GM18873 (cell line): ENCODE measurements around the gene PARVB.

ENCODE experiments used
- ATAC-seq: cut with Tn5 transposase; IDR thresholded peaks from one replicate; pipeline ENCODE4 v1.9.1; 2021; ENCODE audit warnings: mild to moderate bottlenecking, moderate library complexity, moderate number of reproducible peaks; ENCODE audit not compliant: unreplicated experiment, low FRiP score

The PARVB gene

DNA sequence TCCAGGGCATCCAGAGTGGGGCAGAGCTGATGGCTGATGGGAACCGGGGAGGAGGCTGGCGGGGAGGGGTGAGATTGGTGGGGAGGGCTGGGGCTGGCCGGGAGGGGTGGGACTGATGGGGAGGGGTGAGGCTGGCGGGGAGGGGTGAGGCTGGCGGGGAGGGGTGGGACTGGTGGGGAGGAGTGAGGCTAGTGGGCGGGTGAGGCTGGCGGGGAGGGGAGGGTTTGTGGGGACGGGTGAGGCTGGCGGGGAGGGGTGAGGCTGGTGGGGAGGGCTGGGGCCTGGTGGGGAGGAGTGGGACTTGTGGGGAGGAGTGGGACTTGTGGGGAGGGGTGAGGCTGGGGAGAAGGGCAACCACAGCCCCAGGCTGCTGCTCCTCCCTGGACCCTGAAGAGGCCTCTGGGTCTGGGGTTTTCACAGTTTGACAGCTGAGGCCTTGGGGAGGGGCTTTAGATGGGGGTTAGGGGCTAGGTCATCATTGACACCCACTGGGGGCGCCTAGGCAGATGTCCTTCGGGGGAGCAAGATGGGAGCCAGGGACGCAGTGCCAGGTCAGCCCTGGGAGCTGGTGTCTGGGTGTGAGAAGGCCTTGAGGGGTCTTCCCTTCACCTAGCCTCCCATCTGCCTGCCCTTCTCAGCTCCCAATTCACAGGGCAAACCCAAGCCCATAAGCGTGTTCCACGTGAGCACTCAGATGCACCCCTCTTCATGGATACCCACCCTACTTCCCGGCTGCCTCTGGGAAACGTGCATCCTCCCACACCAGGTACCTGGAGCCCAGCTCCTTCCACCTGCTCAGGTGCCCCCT, 183.3 kb downstream of the PARVB start:
- ATAC-seq, result no peak

DNA sequence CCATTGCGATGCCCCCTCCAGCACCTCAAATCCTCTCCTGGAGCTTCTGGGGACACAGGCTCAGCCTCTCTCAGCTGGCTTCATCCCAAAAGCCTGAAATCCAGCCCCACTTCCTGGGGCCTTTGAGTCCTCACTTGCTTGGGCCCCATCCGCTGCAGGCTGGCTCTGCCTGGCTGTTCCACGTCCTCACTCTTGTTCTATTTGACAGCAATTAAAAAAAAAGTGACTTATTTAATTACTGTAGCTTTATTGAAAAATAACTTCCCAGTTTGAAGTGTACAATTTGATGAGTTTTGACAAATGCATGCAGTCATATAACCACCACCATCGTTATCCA, 183.8 kb downstream of the PARVB start:
- ATAC-seq, result no peak

DNA sequence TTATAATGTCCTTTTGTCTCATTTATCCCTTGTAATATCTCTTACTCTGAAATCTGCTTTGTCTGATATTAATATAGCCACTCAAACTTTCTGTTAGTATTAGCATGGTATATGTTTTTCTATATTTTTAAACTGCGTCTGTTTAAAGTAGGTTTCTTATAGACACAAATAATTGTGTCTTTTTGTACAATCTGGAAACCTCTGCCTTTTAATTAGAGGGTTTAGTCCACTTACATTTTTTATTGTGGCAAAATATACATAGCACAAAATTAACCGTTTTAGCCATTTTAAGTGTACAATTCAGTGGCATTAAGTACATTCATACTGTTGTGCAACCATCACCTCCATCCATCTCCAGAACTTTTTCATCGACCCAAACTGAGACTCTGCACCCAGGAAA, 185.2 kb downstream of the PARVB start:
- no peak for ATAC-seq

DNA sequence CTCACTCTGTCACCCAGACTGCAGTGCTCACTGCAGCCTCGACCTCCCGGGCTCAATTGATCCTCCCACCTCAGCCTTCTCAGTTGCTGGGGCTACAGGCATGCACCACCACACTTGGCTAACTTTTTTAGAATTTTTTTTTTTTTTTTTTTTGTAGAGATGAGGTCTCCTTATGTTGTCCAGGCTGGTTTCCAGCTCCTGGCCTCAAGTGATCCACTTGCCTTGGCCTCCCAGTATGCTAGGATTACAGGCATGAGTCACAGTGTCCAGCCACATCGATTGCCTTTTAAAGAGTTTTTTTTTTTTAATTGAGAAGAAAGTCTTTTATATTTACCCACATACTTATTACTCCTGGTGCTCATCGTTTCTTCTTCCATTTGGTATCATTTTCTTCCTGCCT, 186.6 kb downstream of the PARVB start:
- no peak for ATAC-seq

DNA sequence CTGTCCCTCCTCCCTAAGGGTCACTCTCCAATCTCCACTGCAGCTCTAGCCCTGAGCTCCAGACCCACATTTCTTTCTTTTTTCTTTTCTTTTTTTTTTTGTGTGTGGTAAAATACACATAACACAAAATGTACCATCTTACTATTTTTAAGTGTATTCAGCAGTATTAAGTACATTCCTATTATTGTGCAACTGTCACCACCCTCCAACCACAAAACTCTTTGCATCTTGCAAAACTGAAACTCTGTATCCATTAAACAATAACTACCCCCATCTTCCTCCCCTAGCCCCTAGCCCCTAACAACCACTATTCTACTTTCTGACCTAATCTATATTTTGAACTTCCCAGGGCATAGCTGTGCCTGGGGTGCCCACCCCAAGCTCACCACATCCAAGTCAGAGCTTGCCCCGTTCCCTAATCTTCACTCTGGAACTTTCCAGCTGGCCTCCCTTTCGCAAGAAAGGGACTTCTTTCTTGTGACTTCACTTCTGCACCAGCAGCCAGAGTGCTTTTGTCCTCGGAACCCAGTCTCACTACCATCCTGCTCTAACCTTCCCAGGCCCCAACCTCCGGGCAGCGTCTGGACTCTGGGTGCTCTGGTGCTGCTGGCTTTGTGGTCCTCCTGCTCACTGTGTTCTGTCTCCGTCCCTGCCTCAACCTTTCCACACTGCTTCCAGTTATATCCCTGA, 187.3 kb downstream of the PARVB start:
- ATAC-seq, result no peak

DNA sequence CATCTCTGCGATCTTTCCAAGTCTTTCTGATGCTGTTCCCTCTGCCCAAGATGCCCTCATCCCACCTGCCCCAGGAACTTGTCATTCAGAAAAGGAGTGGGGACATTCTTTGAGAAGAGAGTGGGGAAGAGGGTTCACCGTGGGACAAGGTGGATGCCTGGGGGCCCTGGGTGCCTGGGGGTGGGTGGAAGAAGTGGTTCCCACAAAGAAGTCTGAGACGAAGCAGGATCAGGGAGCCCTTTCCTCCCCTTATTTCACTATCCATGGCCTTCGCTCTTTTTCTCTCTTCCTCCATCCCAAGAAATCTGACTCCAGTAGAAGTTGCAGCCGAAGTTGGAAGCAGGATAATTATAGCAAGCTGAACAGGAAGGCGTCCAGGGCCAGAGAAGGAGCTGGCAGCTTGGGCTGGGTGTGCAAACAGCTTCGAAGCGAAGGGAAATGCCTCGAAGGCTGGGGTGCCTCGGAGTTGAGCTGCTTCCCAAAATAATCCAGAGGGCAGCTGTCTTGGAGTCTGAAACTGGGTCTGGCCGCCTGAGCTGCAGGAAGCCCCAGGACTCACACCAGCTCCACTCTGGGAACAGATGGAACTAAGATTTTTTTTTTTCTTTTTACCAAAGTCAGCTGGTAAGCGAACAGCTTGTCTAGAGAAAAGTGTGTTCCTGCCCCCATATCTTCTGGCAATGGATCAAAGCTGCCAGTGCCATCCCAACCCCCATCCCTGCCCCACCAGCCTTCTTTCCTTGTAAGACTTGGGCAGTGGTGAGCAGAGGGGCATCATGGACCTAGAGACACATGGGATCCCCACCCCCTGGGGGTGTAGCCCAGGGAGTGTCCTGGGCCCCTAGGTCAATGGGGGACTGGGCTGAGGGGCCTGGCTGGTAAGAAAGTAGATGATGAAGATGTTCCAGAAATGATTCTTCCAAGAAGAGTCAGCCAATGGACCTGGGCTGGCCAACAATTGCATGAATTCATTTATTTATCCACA, 188.1 kb downstream of the PARVB start:
- no peak for ATAC-seq

DNA sequence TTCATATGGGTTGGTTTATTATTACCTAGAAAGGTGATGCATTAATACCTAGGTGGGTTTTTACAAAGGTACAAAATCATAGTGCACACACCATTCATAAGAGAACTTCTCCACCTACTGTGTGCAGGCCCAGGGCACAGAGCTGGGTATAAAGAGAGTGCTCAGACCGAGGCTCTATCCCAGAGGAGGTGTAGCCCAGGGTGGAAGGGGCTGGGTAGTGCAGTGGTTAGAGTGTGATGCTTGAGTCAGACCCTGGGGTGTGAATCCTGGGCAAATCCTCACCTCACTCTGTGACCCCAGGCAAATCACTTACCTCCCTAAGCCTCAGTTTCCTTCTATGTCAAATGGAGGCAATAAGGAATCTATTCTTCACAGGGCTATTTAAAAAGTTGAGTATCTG, 188.8 kb downstream of the PARVB start:
- ATAC-seq, result no peak

DNA sequence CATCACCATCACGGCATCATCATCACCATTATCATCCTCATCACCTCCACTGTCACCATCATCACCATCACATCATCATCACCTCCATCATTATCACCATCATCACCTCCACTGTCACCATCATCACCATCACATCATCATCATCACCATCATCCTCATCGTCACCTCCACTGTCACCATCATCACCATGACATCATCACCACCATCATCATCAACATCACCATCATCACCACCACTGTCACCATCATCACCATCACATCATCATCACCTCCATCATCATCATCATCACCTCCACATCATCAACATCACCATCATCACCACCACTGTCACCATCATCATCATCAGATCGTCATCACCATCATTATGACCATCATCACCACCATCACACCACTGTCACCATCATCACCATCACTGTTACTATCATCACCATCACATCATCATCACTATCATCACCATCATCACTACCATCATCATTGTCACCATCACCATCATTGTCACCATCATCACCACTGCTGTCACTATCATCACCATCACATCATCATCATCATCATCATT, 189.5 kb downstream of the PARVB start:
- no peak for ATAC-seq

DNA sequence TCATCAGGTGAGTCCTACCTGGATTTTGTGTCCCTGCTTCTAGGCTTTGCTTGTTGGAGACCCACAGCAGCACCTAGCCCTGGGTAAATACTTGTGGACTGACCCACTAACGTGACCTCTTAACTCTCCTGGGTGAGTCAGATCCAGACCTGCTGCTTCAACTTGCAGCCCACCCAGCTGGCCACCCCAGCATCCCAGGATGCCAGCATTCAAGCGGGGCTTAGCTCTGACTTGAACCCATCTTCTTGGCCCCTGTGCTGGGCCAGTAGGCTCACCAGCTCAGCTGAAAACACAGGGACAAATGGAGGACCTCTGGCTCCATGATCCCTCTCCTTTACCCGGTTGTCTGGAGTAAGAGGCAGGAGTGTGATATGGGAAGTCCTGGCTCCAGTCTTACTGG, 190.1 kb downstream of the PARVB start:
- no peak for ATAC-seq

DNA sequence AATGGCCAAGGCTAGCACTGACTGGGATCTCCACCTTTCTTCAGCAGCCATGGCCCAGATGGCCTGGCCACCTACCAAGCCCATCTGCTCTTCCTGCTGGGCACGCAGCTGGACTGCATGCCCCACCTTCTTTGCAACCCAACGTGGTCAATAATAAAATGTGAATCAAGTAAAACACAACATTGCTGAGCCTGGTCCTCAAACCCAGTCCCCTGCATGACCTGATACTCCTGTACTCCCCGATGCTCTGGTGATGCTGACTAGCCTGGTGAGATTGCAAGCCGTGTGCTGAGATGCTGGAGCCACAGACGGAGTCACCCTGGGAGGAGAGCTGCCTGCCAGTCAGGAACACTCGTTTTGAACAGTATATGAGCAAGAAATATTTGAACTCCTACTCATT, 190.7 kb downstream of the PARVB start:
- no peak for ATAC-seq

DNA sequence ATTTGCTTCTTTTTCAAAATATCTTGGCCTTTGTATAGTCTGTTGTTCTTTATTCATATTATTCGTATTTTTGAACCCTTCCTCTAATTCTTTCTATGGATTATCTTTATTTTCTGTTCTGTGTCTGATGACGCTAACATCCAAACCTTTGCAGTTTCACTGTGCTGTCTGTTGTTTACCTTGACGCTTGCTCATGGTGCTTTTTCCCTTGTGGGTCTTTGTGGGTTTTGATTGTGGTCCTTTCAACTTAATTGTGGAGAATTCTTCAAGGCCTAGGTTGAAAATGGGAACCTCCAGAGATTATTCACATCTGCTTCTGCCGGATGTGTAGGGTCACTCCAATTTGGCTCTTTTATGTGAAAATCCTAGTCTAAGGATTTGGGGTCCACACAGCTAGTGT, 191.2 kb downstream of the PARVB start:
- no peak for ATAC-seq

DNA sequence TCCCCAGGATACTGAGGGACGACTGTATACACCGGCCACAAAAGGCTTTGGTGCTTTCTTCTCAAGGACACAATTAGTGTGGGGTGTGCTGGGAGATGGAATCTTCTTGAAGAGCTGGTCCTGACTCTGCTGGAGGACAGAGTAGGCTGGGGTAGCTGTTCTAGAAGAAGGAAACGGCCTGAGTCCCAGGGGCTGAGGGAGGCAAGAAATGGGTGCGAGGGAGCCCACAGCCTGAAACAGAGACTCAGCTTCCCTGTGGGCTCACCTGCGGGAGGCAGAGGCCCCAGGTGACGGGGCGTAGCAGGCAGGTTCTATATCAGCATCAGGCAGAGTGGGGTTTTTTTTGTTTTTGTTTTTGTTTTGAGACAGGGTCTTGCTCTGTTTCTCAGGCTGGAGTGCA, 193.2 kb downstream of the PARVB start:
- no peak for ATAC-seq

DNA sequence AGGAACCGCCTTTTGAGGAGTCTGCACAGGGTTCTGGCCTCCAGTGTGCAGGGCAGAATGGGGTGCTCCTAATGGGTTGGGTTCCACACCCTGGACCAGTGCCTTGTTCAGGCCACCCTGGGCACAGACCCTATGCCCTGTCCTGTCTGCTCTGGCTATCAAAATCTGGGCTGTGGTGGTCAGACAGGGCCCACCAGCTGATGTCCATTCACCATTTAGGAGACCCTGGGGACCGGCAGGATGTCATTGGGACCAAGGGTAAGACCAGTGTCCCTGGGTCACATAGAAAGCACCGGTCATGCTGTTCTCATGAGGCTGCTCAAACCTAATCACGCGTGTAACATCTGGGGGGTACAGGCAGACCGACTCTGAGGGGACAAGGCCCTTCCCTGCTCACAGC, 194.0 kb downstream of the PARVB start:
- ATAC-seq, result no peak

DNA sequence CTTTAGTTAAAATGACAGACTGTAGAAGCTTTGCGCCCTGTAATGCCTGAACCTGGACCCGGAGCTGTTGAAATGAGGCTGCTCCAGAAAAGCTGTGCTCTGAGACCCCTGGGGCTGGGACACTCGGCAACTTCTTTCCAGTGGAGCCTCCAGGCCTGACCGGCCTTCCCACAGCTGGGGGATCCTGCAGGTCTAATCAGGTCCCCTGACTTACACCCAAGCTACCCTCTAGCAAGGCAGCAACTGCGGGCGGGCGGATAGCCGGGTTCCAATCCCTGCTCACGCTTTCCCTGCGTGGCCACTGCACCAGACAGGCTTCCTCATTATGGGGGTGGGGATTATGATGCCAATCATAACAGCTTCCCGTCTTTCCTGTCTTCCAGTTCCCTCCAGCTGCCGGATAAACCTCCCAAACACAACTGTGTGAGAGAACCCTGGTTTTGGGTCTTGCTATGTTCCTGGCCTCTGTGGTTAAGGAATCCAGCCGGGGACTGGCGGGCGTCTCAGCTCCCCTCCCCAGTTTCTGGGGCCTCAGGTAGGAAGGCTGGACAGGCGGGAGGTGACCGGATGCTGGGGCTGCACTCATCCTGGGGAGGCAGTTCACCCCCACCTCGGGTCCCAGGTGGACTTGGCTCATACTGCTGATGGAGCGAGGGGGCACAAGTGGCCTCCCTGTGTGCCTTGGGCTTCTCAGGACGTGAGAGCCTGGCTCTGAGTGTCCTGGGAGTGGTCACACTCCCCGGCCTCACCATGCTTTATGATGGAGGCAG, 195.2 kb downstream of the PARVB start:
- no peak for ATAC-seq

DNA sequence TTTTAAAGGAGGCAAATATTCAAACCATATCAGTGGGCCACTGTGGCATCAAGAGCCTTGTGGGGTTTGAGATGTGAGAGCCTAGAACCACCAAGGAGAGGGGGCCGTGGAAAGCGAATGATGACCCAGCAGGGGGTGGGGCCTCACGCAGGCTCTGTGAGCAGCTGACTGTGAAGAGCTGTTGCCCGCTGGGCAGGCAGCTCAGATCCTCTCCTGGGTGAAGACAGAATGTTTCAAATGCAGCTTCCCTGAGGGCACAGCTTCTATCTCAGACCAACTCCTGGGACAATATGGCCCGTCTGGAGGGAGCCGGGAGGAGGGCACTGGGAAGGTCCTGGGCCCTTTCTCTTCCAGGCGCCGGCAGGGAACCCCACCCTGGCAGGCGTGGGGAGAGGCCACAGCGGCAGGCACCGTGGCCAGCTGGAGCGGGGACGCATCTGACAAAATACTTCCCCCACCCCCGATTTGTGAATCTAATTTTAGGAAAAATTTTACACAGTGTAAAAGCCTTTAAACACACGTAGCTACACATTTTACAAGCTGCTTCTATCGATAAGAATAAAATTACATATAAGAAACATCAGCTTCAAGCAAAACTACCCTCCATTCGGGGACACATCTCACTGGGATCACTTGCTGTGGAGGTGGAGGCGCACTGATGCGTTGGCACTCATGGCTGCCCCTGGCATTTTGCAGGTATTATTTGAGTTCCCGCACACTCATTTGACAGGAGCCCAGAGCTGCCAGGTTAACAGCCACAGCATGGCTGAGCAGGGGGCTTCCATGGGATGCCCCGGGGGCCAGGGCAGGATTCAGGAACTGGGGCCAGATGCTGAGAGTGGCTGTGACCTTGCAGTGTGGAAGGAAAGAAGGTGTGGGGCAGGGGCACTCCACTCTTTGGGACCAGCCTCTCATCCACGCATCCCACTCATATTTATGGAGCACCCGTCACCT, 196.9 kb downstream of the PARVB start:
- ATAC-seq, result no peak

DNA sequence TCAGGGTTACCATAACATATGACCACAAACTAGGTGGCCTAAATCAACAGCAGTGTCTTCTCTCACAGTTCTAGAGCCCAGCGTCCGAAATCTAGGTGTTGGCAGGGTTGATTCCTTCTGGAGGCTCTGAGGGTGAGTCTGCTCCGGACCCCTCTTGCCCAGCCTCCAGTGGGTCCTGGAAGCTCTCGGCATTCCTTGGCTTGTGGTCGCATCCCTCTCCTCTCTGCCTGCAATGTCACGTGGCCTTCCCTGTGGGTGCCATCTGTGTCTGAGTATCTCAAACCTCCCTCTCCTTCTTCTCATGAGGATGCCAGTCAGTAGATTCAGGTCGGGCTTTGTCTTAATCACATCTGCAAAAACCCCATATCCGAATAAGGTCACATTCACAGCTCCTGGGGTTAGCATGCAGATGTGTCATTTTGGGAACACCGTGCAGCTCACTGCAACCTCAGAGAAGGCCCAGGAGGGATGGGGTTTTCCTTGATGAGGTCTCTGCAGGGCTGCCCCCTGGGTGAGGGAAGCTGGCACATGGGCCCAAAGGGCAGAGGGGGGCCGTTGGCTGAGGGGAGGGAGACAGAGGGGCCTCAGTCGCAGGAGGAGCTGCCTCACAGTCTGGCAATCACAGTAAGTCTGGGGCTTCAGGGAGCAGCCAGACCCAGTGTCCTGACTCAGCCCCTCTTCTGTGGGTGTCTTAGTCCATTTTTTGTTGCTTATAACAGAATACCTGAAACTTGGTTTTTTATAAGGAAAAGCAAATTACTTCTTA, 197.8 kb downstream of the PARVB start:
- ATAC-seq, result no peak
